Stimulated activated CD4-positive, alpha-beta T cell treated with anti-CD3 and anti-CD28 coated beads, Interleukin-2, amount 100 ng/mL, for 48 hours (primary cell): Measurements from ENCODE around the gene GBF1.
"Not testable (repeated sequence)": the region's sequence is repeated elsewhere in the genome, so short reads cannot be mapped to it uniquely, and the experiment has no call there.

Experiments
- DNase-seq, 2 donors: peaks; one replicate each; pipeline ENCODE4 v3.0.0-alpha.2; 2020

The GBF1 gene

GRCh38 chr10:102234888-102235597 lies 10.3 kb upstream of the GBF1 start:
- no peak for DNase-seq

- DNase-seq, result no peak
These were observed 9.8 kb upstream of the GBF1 start for GRCh38 chr10:102235598-102235920.

- no peak for DNase-seq
These were observed 9.3 kb upstream of the GBF1 start for GRCh38 chr10:102236006-102236405.

GRCh38 chr10:102237711-102238252 lies 7.5 kb upstream of the GBF1 start:
- DNase-seq, result no peak

GRCh38 chr10:102240467-102241031 lies 4.8 kb upstream of the GBF1 start:
- no peak for DNase-seq

- DNase-seq, result no peak
These were observed 4.3 kb upstream of the GBF1 start for GRCh38 chr10:102241032-102241443.

GRCh38 chr10:102241444-102242117 lies 3.8 kb upstream of the GBF1 start, which contains the start of gene PITX3:
PITX3 (minus strand) TSS chr10:102241512; CDS start chr10:102232080, 9,432 bp downstream.
- peak; percentile 92 to 94 for DNase-seq

- DNase-seq, result no peak
These were observed 3.2 kb upstream of the GBF1 start for GRCh38 chr10:102242118-102242485.

- DNase-seq, result no peak
These were observed 2.0 kb upstream of the GBF1 start for GRCh38 chr10:102243309-102243708.

- DNase-seq, result no peak
These were observed 560 bp downstream of the GBF1 start for GRCh38 chr10:102245932-102246251.

- DNase-seq, result no peak
These were observed 929 bp downstream of the GBF1 start for GRCh38 chr10:102246261-102246660.

- DNase-seq, result no peak
These were observed 2.4 kb downstream of the GBF1 start for GRCh38 chr10:102247734-102248133.

GRCh38 chr10:102252508-102252907 lies 7.2 kb downstream of the GBF1 start:
- DNase-seq, result not testable (repeated sequence)

- no peak for DNase-seq
These were observed 9.1 kb downstream of the GBF1 start for GRCh38 chr10:102254426-102254825.

GRCh38 chr10:102255404-102255803 lies 10.1 kb downstream of the GBF1 start:
- no peak for DNase-seq

GRCh38 chr10:102261196-102261595 lies 15.9 kb downstream of the GBF1 start:
- no peak for DNase-seq

- no peak for DNase-seq
These were observed 16.5 kb downstream of the GBF1 start for GRCh38 chr10:102261842-102262241.

GRCh38 chr10:102262744-102263370 lies 17.5 kb downstream of the GBF1 start:
- DNase-seq, result no peak

- no peak for DNase-seq
These were observed 19.0 kb downstream of the GBF1 start for GRCh38 chr10:102264371-102264770.

GRCh38 chr10:102266670-102267069 lies 21.3 kb downstream of the GBF1 start:
- DNase-seq, result no peak

GRCh38 chr10:102267748-102268147 lies 22.4 kb downstream of the GBF1 start:
- DNase-seq, result no peak

- no peak for DNase-seq
These were observed 23.1 kb downstream of the GBF1 start for GRCh38 chr10:102268375-102268888.

GRCh38 chr10:102269017-102269416 lies 23.7 kb downstream of the GBF1 start:
- DNase-seq, result no peak

GRCh38 chr10:102274062-102274461 lies 28.7 kb downstream of the GBF1 start:
- DNase-seq, result no peak
